Left lung (tissue), 10 donors: ENCODE measurements around the gene PRKCE. TPM values are rescaled to one million over a fixed set of nuclear protein-coding genes. Genes with fewer than 3 reads are reported as not detected.
A peak's percentile ranks its signal among the peaks of the same experiment; 100 is the strongest.

Experiments used
- ATAC-seq: fragments of 200-7000 bp; cut with Tn5 transposase; one replicate; pipeline ENCODE4 v1.9.1; 2020; ENCODE audit warnings: moderate library complexity
- DNase-seq, 4 donors: peaks; one replicate each; pipeline ENCODE4 v3.0.0-alpha.2; 2013 to 2020
- H3K27ac ChIP-seq, 2 donors: fragments of 200-600 bp; sonication (generic) in 1 of 2; one replicate each; pipeline versions ENCODE4 v1.5.0 to v1.8.0; 2020 to 2021
- H3K27me3 ChIP-seq, 2 donors: fragments of 200-600 bp; sonication (generic) in 1 of 2; one replicate each; pipeline versions ENCODE4 v1.5.0 to v1.8.0; 2020 to 2021
- H3K36me3 ChIP-seq, 2 donors: fragments of 200-600 bp; sonication (generic) in 1 of 2; one replicate each; pipeline versions ENCODE4 v1.5.0 to v1.8.0; 2020 to 2021
- H3K4me1 ChIP-seq, 2 donors: fragments of 200-600 bp; one replicate each; pipeline ENCODE4 v1.8.0; 2021
- H3K4me3 ChIP-seq, 2 donors: fragments of 200-600 bp; sonication (generic) in 1 of 2; one replicate each; pipeline versions ENCODE4 v1.5.0 to v1.8.0; 2020 to 2021; ENCODE audit warnings: mild to moderate bottlenecking in 1 of 2
- H3K9me3 ChIP-seq, 2 donors: fragments of 200-600 bp; sonication (generic) in 1 of 2; one replicate each; pipeline versions ENCODE4 v1.5.0 to v1.8.0; 2020 to 2021
- intact Hi-C, 2 donors: fragments of 100-400 bp; cut with DNase I; formaldehyde crosslinking; loops; one replicate each; pipeline versions ENCODE4 v1.11.2 to v1.14.2; 2022
- polyA plus RNA-seq, 6 donors: library from polyadenylated mRNA; unstranded; fragments of 120-200 nt; gene quantifications; one replicate each; pipeline ENCODE4 v1.2.1, GENCODE V29; 2013; ENCODE audit not compliant: insufficient read length in 6 of 6
- total RNA-seq, 2 donors: library from RNA; stranded (reverse); fragmentation: NEBNext Ultra II Directional; extraction: Animal tissue kit (Norgen Biotek cat#: 25700); gene quantifications; one replicate each; pipeline ENCODE4 v1.2.1, GENCODE V29; 2021
- TF ChIP-seq, protein P1 (sequence below), 2 donors: fragments of 200-600 bp; sonication (generic) in 1 of 2; IDR thresholded peaks; one replicate each; pipeline versions ENCODE4 v1.5.0 to v1.8.0; 2021; ENCODE audit warnings: antibody characterized with exemption in 2 of 2
- donor health status: DM: no; HTN: yes; CAD: no.
- donor health status: DM: no; HTN: no; CAD: no.

Gene PRKCE
- total and polyA plus RNA-seq, 8 donors: 12.0 to 56.9 (median 14.7) TPM

DNA sequence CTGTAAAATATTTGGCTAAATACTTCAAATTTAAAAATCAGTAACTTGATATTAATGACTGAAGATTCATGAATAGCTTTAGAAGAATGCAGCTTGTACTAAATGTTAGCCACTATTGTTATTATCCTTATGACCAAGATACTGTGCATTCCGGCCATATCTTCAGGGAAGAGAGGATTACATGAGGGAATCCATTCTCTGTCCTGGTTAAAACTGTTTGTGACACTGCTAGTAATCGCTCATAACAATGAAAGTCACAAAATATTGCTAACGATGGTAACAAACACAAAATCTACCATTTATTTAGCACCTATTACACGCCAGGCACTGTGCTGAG is 217.7 kb downstream of the PRKCE start:
- H3K9me3 ChIP-seq: no peaks in the 10 kb centered on the region
- ATAC-seq (no peak), DNase-seq (no peak)
- intact Hi-C loops: no loop called here
- H3K4me1 ChIP-seq: peaks cover 0 to 5% of the 10 kb centered on the region in 2 donors
- TF ChIP-seq, protein P1, sequence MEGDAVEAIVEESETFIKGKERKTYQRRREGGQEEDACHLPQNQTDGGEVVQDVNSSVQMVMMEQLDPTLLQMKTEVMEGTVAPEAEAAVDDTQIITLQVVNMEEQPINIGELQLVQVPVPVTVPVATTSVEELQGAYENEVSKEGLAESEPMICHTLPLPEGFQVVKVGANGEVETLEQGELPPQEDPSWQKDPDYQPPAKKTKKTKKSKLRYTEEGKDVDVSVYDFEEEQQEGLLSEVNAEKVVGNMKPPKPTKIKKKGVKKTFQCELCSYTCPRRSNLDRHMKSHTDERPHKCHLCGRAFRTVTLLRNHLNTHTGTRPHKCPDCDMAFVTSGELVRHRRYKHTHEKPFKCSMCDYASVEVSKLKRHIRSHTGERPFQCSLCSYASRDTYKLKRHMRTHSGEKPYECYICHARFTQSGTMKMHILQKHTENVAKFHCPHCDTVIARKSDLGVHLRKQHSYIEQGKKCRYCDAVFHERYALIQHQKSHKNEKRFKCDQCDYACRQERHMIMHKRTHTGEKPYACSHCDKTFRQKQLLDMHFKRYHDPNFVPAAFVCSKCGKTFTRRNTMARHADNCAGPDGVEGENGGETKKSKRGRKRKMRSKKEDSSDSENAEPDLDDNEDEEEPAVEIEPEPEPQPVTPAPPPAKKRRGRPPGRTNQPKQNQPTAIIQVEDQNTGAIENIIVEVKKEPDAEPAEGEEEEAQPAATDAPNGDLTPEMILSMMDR (IDR thresholded peaks at IDR 0.05): no peak
- H3K36me3 ChIP-seq: no peaks in the 10 kb centered on the region
- no peaks in the 10 kb centered on the region for H3K27me3 ChIP-seq
- no peak overlapping the region for H3K27ac ChIP-seq
- no peak overlapping the region for H3K4me3 ChIP-seq

DNA sequence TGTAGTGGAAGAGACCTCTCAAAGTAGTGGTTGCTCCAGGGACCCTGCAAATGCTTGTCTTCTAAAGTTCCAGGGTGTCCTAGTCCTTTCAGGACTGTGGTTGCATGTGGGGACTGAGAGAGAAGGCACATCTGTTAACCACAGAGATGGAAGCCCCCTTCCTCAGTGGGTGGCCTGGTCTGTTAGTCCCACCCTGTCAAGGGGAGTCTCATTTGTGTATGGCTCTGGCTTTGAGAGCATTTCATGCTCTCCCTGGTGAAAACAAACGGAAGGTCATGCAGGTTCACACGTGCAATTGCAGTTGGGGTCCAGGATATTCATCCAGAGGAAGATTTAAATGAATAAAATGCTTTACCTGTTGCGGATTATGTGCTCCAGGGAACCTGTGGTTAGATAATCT is 219.6 kb downstream of the PRKCE start:
- no peaks in the 10 kb centered on the region for H3K27me3 ChIP-seq
- H3K9me3 ChIP-seq: peaks cover 0 to 2% of the 10 kb centered on the region in 2 donors
- H3K36me3 ChIP-seq: no peaks in the 10 kb centered on the region
- no peak for DNase-seq
- H3K27ac ChIP-seq: no peak overlapping the region
- H3K4me1 ChIP-seq: peaks cover 0 to 7% of the 10 kb centered on the region in 2 donors
- TF ChIP-seq, protein P1 (IDR thresholded peaks at IDR 0.05): no peak
- H3K4me3 ChIP-seq: no peak overlapping the region
- ATAC-seq: no peak
- intact Hi-C loops: no loop called here

DNA sequence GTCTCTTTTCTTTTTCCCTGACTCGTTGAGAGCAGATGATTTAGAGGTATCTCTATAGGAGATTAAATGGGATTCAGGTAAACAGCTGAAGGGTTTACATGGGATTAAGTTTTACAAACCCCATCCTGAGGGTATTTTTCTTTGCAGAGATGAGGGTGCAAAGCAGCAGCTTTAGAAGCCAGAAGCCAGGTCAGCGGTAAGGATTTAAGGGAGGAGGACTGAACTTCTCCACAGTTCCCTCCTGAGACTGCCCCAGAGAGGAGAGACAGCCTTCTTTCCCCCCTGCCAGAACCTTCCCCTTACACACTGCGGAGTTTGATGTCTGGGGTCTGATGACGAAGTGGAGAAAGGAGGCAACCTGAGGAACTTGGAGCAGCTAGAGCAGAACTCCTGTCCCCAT is 220.1 kb downstream of the PRKCE start:
- no peak overlapping the region for H3K27ac ChIP-seq
- intact Hi-C loops: no loop called here
- no peak for ATAC-seq
- H3K9me3 ChIP-seq: peaks cover 0 to 8% of the 10 kb centered on the region in 2 donors
- no peaks in the 10 kb centered on the region for H3K27me3 ChIP-seq
- H3K4me1 ChIP-seq: peaks cover 0 to 7% of the 10 kb centered on the region in 2 donors
- DNase-seq: no peak
- H3K4me3 ChIP-seq: no peak overlapping the region
- TF ChIP-seq, protein P1 (IDR thresholded peaks at IDR 0.05): no peak
- no peaks in the 10 kb centered on the region for H3K36me3 ChIP-seq

- Histone ChIP-seq H3K27me3 (no peaks in the 10 kb centered on the region), H3K4me3 (no peak overlapping the region), H3K27ac (no peak overlapping the region), H3K36me3 (no peaks in the 10 kb centered on the region), H3K4me1 (peaks cover 0 to 7% of the 10 kb centered on the region in 2 donors), H3K9me3 (peaks cover 0 to 14% of the 10 kb centered on the region in 2 donors)
- ATAC-seq (peak; percentile 23), DNase-seq (no peak)
- TF ChIP-seq, protein P1 (IDR thresholded peaks at IDR 0.05): no peak
- intact Hi-C loops: no loop called here
Measured at GRCh38 chr2:45872211-45872610, 220.7 kb downstream of the PRKCE start.

- ATAC-seq (peak; percentile 68), DNase-seq (no peak)
- H3K27ac ChIP-seq: peak overlapping the region in 1 of 2 donors; percentile 18
- intact Hi-C loops: no loop called here
- peaks cover 0 to 13% of the 10 kb centered on the region in 2 donors for H3K4me1 ChIP-seq
- H3K4me3 ChIP-seq: no peak overlapping the region
- H3K27me3 ChIP-seq: no peaks in the 10 kb centered on the region
- TF ChIP-seq, protein P1 (IDR thresholded peaks at IDR 0.05): no peak
- H3K9me3 ChIP-seq: peaks cover 0 to 16% of the 10 kb centered on the region in 2 donors
- H3K36me3 ChIP-seq: no peaks in the 10 kb centered on the region
Measured at GRCh38 chr2:45874344-45874743, 222.9 kb downstream of the PRKCE start.
